B cell (primary cell): ENCODE results near the gene SLC44A1.

Experiments used
- EZH2 ChIP-seq: IDR thresholded peaks from 2 replicates; pipeline ENCODE4 v1.6.1; 2012; ENCODE audit warnings: borderline replicate concordance, low read depth, mild to moderate bottlenecking, moderate library complexity, low read length; ENCODE audit not compliant: insufficient read depth, poor library complexity, severe bottlenecking
- TF ChIP-seq, protein P1 (sequence below): fragments of 200-600 bp; IDR thresholded peaks from one replicate; pipeline ENCODE4 v1.8.0; 2022; ENCODE audit warnings: antibody characterized with exemption, mild to moderate bottlenecking

DNA sequence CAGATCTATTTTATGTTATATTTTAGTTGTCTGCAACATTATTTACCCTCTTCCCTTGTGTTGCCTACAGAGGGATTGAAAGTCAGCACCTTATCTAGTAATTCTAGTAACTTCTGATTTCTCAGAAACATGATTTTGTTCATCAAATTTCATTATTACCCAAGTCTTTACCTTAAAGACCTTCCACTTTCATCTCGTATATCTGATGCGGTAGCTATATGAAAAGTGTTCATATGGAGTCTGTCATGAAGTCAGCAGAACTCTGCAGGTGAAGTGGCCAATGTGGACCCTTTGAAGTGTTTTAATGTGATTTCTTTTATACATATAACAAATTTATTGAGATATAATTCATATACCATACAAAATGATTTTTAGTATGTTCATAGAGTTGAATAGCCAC, 40.0 kb downstream of the SLC44A1 start:
- TF ChIP-seq, protein P1, sequence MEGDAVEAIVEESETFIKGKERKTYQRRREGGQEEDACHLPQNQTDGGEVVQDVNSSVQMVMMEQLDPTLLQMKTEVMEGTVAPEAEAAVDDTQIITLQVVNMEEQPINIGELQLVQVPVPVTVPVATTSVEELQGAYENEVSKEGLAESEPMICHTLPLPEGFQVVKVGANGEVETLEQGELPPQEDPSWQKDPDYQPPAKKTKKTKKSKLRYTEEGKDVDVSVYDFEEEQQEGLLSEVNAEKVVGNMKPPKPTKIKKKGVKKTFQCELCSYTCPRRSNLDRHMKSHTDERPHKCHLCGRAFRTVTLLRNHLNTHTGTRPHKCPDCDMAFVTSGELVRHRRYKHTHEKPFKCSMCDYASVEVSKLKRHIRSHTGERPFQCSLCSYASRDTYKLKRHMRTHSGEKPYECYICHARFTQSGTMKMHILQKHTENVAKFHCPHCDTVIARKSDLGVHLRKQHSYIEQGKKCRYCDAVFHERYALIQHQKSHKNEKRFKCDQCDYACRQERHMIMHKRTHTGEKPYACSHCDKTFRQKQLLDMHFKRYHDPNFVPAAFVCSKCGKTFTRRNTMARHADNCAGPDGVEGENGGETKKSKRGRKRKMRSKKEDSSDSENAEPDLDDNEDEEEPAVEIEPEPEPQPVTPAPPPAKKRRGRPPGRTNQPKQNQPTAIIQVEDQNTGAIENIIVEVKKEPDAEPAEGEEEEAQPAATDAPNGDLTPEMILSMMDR: no peak
- TF ChIP-seq EZH2: no peak
